Gastrocnemius medialis (tissue), 4 donors: ENCODE measurements around the gene EMX2.

Source experiments
- CTCF ChIP-seq, 5 experiments: fragments of 450-650 bp in 3 of 5; fragments of 200-600 bp in 2 of 5; sonication (generic) in 2 of 5; IDR thresholded peaks in 4 of 5; conservative IDR thresholded peaks in 1 of 5; 1 replicate in 4 of 5; 2 replicates in 1 of 5; pipeline ENCODE4 v1.5.1; 2016 to 2019; ENCODE audit warnings: antibody characterized with exemption in 5 of 5, mild to moderate bottlenecking in 3 of 5, moderate library complexity in 3 of 5
- POLR2A ChIP-seq, 2 donors: fragments of 450-650 bp; IDR thresholded peaks; one replicate each; pipeline ENCODE4 v1.6.1; 2017; ENCODE audit warnings: antibody characterized with exemption in 2 of 2, mild to moderate bottlenecking in 2 of 2, moderate library complexity in 2 of 2

- TF ChIP-seq CTCF (IDR thresholded peaks at IDR 0.05 in 4 of 5, conservative IDR thresholded peaks at IDR 0.05 in 1 of 5) = no peak
- TF ChIP-seq POLR2A (IDR thresholded peaks at IDR 0.05) = no peak
Observed at GRCh38 chr10:117570880-117571279, 28.3 kb downstream of the EMX2 start.
